PFSK-1 (cell line): ENCODE measurements around the gene AQP12B. TPM values are rescaled to one million over a fixed set of nuclear protein-coding genes. Genes with fewer than 3 reads are reported as not detected.
"Not testable (repeated sequence)": the region's sequence is repeated elsewhere in the genome, so short reads cannot be mapped to it uniquely, and the experiment has no call there.

ENCODE experiments used
- FOXP2 ChIP-seq: optimal IDR thresholded peaks from 2 replicates; pipeline ENCODE3; 2011; ENCODE audit warnings: borderline replicate concordance, control low read depth, inconsistent platforms; ENCODE audit not compliant: insufficient read depth; ENCODE audit errors: extremely low read length, extremely low read depth
- POLR2AphosphoS5 ChIP-seq: IDR thresholded peaks from 2 replicates; pipeline ENCODE4 v1.6.1; 2012; ENCODE audit warnings: low read depth, mild to moderate bottlenecking, control low read depth, low read length, moderate library complexity
- REST ChIP-seq, 2 experiments: IDR thresholded peaks; 2 replicates each; pipeline versions ENCODE4 v1.6.1 to v1.8.0; 2011 to 2012; ENCODE audit warnings: low read depth in 2 of 2, low read length in 2 of 2, control low read depth in 1 of 2, inconsistent platforms in 1 of 2, mild to moderate bottlenecking in 1 of 2, moderate library complexity in 1 of 2; ENCODE audit not compliant: insufficient read depth in 1 of 2
- SIN3A ChIP-seq: IDR thresholded peaks from 2 replicates; pipeline ENCODE4 v1.6.1; 2012; ENCODE audit warnings: mild to moderate bottlenecking, low read length, moderate library complexity, borderline replicate concordance; ENCODE audit not compliant: insufficient read depth
- TAF1 ChIP-seq: IDR thresholded peaks from 2 replicates; pipeline ENCODE4 v1.6.1; 2012; ENCODE audit warnings: low read length, control low read depth, borderline replicate concordance; ENCODE audit not compliant: insufficient read depth
- polyA plus RNA-seq: library from polyadenylated mRNA; unstranded; fragments of >200 nt; gene quantifications from one replicate; pipeline ENCODE4 v1.2.1, GENCODE V29; 2012; ENCODE audit warnings: low read depth, missing spikeins; ENCODE audit not compliant: insufficient read length

AQP12B gene
- polyA plus RNA-seq = not detected

GRCh38 chr2:240682431-240683224 is at the start of gene AQP12B:
Gene AQP12B, minus strand, starts transcription at chr2:240682885. Its CDS starts 48 bp downstream, at chr2:240682837.
- not testable (repeated sequence) for TF ChIP-seq REST (IDR thresholded peaks at IDR 0.05; ENCODE audit: insufficient read depth in 1 of 2, low read depth in 2 of 2, low read length in 2 of 2); FOXP2; POLR2AphosphoS5

- no peak for TF ChIP-seq FOXP2
- TF ChIP-seq SIN3A = no peak
- TF ChIP-seq TAF1 = no peak
- no peak for TF ChIP-seq REST (IDR thresholded peaks at IDR 0.05; ENCODE audit: insufficient read depth in 1 of 2, low read depth in 2 of 2, low read length in 2 of 2)
- TF ChIP-seq POLR2AphosphoS5 = no peak
Measured at GRCh38 chr2:240732184-240732583, 49.5 kb upstream of the AQP12B start.

GRCh38 chr2:240731178-240731545 is 48.5 kb upstream of the AQP12B start:
- TF ChIP-seq POLR2AphosphoS5 (no peak), FOXP2 (no peak), REST (IDR thresholded peaks at IDR 0.05; ENCODE audit: insufficient read depth in 1 of 2, low read depth in 2 of 2, low read length in 2 of 2) (no peak), SIN3A (no peak), TAF1 (no peak)

GRCh38 chr2:240730501-240731177 is 48.0 kb upstream of the AQP12B start:
- TF ChIP-seq TAF1 (no peak), SIN3A (no peak), POLR2AphosphoS5 (no peak), REST (IDR thresholded peaks at IDR 0.05; ENCODE audit: insufficient read depth in 1 of 2, low read depth in 2 of 2, low read length in 2 of 2) (no peak), FOXP2 (no peak)
